Urothelium cell line (cell line): ENCODE results near the gene RAB36.

ENCODE experiments used
- DNase-seq: peaks from one replicate; pipeline ENCODE4 v3.0.0; 2011; ENCODE audit warnings: low spot score, mixed read lengths
- FAIRE-seq: peaks from 2 replicates; lab custom pipeline; 2011; peaks lifted over from hg19 to GRCh38; lab: Jason Lieb, UNC

The RAB36 gene

DNA sequence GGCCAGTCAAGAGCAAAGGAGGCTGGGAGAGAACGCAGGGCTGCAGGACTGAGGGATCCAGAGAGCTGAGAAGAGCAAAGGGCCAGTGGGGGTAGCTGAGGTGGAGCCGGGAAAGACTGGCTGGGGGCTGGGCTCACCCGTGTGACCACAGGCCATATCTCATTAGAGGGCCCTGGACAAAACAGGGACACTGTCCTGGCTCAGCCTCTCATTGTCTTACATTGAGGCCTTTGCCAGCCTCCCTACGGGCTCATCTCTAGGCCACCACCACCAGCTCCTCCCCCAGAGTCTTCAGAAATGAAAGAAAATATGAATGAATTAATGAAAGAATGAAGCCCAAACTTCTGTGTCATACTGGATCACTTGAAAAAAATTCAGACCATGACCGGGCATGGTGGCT, 9.2 kb downstream of the RAB36 start:
- no peak for FAIRE-seq
- no peak for DNase-seq

DNA sequence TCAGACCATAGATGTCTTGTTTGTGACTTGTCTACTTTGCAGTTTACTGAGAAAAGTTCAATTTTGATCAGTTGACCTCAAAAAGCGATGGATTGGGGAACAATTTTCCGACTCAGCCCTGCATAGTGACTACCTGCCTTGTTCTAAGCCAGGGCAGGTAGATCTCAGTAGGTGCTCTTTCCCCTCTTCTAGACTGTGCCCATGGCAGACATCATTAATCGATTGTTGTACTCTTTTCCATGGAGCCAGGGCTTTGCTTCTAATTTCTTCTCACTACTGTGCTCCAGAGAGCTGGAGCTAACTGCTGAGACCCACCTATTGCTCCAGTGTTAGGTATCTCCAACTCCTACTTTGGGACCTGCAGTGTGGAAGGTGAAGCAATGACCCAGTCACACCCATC, 9.9 kb downstream of the RAB36 start:
- no peak for FAIRE-seq

DNA sequence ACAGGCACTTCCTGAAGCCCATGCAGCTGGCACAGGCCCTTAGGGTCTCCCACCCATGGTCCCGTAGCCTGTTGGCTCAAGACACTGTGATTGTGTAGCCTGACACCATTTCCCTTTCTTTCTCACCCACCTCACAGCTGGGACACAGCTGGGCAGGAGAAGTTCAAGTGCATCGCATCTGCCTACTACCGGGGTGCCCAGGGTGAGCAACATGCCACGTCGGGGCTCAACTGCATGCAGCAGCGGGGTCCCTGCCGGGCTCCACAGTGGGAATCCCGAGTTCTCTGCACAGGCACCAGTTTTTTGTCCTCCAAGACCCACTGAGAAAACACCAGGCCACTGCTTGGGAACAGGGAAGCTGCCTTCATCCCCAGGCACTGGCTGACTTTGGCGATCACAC, 10.6 kb downstream of the RAB36 start:
- FAIRE-seq (peak; percentile 75), DNase-seq (no peak)

More for the DNA sequence above, 9.9 kb downstream of the RAB36 start:
- DNase-seq: no peak

DNA sequence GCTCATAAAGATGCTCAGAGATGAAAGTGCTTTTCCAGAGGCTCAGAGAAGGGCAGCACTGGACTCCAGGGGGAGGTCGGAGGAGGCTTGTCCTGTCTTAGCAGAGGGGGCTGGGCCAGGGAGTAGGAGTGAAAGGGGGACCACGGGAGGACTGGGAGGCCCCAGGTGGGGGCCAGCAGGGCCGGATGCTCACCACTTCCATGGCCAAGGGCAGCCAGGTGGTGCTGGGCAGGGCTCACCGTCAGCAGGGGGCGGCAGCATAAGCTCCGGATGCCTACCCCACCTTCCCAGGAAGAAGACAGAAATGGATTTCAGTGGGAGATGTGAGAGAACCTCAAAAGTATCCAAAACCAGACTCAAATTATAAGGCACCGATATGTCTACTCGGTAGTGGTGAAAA, 11.0 kb downstream of the RAB36 start:
- FAIRE-seq: no peak
- DNase-seq: no peak

DNA sequence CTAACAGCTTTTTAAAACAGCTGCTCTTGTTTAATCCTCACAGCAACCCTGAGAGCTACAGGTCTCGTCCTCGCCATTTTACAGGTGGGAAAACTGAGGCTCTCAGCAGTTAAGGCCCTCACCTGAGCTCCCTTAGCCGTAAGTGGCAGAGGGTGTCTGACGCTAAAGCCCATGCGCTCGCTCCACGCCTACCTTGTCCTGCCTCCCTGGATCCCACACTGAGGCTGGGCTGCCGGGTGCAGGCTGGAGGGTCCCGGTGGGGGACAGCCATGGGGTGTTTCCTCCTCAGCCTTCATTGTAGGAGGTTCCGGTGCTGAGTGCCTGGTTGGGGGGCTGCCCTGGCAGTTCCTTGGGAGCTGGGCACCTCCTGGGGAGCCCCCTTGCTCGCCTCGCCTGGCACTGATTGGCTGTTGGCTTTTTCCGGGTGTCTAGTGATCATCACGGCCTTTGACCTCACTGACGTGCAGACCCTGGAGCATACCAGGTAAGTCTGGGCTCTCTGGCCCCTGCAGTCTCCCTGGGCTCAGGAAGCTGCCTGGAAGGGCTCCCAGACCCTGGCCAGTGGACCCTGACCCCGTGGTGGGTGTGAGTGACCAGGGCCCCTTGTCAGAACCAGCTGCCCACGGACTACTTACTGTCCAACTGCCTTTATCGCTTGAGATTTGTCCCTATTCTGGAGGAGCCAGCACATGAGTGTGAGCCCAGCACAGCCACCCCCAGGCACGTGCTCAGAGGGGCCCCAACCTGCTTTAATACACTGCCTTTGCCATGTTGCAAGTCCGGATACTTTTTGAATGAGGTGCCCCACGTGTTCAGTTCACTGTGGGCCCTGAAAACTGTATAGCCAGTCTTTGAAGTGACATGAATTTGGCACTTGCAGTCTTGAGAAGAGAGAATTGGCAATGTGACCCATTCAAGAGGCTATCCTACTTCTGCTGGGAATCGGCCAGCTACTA, 12.6 kb downstream of the RAB36 start:
- FAIRE-seq: no peak

DNA sequence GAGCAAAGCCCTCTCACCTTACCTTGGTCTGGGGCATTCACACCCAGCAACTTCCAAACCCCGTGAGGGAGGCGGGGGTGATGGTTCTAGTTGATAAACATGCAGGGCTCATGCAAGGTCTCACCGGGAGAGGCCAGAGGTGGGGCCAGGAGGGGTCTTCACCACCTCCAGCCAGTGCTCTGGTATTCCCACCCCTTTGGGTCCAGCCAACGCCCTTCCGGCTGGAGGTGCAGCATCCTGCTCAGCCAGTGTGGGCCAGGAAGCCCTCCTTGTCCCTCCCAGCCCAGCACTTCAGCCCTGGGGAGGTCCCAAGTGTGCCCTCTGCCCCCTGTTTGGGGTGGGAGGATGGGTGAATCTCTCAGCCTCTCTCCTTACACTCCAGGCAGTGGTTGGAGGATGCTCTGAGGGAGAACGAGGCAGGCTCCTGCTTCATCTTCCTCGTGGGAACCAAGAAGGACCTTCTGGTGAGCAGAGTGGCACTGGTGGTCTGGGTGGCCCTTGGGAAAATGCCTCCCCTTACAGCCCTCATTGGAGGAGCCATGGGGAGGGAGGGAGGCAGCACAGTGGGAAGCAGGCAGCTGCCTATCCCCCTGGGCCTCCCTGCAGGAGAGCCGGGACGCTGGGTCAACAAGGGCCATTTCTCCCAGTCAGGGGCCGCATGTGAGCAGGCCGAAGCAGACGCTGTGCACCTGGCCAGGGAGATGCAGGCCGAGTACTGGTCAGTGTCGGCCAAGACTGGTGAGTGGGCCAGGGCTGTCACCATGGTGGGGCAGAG, 13.4 kb downstream of the RAB36 start:
- DNase-seq (no peak), FAIRE-seq (peak; percentile 48)

More for the DNA sequence above, 12.6 kb downstream of the RAB36 start:
- DNase-seq: no peak

DNA sequence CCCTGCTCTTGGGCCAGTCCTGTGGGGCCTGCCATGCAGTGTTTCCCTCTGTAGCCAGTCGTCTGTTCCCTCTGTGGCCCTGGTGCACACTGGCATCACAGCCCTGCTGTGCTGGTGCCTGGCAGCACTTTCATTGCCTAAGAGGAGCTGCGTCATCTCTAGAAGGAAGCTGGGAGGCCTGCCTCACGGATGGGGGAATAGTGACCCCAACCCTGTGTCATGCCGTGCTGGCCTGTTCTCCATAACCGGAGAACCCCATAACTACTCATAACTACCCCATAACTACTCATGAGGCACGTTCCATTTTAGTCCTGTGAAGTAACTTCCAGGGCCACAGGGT, 14.0 kb downstream of the RAB36 start:
- no peak for DNase-seq
- FAIRE-seq: no peak

DNA sequence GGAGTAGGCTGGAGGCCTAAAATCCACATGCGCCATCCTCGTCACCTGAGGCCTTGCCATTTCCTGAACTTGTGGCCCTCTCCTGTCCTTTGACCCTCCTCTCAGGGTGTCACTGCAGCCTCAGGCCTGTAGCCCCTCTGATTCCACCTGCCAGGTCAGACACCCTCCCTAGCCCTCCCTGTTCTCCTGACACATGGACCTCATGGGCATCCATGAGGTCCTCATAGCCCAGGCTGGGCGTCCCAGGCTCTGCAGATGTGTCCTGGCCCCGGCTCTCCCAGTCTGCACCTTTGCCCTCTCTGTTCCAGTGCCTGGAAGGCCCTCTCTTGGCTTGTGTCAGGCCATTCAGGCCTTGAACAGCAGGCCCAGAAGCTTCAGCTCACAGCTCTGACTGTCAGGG, 15.8 kb downstream of the RAB36 start:
- DNase-seq (no peak), FAIRE-seq (no peak)

DNA sequence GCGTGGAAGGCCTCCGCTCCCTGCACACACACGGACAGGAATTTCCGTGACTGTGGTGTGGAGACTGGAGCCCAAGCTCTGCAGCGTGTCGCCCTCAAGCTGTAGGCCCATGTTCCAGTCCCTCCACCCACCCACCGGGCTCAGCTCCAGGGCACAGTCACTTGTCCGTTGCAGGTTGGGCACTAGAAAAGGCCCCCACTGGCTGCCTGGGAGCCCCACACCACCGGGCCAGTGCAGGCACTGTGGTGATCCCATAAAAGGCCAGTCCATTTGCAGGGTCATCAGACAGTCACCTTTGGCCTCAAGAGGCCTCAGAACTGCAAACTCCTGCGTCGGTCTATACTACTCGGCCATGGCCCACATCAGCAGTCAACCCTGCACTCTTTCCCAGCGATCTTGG, 16.3 kb downstream of the RAB36 start:
- FAIRE-seq (no peak), DNase-seq (no peak)

DNA sequence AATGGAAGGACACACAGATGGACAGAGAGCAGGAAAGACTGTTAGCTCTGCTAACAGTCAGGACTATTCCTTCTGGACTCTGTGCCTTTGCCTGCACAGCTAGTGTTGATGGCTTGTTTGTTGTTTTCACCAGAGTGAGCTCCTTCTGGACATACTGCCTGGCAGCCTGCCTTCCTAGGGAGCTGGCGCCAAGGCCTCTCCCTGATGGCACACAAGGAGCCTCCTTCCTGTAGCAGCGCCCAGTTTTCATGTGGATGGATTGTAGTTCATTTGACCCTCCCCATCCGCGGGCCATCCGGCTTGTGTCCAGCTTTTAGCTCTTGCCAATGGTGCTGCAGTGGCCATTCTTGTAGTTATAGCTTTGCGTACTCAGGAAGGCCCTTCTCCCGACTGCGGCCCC, 18.4 kb downstream of the RAB36 start:
- DNase-seq: no peak
- peak; percentile 50 for FAIRE-seq

DNA sequence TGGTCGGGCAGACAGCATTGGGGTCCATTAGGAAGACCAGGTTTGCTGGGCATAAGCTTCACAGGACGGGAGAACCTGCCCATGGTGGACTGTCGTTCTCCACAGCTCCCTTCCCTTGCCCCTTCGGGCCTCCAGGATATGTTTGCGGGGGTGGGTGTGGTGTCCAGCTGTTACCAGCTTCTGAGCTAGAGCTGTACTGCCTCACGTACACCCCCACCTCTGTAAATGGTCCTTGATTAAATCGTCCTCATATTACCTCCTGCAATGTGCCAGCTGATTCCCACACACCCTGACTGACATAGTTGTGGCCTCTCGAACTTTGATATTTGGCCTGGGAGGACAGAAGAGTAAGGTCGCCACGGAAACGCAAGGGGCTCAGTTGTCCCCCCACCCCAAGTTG, 18.8 kb downstream of the RAB36 start:
- DNase-seq (no peak), FAIRE-seq (peak; percentile 71)

DNA sequence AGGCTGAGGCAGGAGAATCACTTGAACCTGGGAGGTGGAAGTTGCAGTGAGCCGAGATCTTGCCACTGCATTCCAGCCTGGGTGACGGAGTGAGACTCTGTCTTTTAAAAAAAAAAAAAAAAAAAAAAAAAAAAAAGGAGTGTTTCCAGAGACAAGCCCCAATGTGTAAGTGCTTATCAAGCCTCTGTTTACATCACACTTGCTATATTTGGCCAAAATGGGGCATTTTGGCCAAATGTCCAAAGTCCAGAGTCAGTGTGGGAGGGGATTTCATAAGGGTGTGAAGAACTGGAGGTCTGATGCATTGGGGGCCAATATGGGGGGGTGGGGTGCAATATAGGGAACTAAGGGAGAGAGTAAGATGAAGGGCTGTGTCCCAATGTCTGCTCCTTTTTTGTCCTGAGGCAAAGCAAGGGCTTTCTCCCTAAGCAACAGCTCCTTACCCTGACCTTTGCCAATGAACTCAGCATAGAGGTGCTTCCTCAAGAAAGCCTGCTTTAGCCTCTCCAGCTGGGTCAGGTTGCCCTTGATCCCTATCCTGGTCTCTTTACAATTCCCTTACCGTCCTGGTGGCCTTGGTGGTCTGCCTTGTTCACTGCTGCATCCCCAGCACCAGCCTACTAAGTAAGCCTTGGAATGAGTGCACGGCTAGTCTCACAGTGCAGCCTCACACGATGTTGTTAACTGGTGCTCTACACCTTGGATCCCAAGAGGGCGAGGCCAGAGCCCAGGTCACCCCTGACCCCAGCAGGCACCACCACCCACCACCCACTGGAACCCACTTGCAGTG, 21.0 kb downstream of the RAB36 start:
- no peak for DNase-seq
- no peak for FAIRE-seq

DNA sequence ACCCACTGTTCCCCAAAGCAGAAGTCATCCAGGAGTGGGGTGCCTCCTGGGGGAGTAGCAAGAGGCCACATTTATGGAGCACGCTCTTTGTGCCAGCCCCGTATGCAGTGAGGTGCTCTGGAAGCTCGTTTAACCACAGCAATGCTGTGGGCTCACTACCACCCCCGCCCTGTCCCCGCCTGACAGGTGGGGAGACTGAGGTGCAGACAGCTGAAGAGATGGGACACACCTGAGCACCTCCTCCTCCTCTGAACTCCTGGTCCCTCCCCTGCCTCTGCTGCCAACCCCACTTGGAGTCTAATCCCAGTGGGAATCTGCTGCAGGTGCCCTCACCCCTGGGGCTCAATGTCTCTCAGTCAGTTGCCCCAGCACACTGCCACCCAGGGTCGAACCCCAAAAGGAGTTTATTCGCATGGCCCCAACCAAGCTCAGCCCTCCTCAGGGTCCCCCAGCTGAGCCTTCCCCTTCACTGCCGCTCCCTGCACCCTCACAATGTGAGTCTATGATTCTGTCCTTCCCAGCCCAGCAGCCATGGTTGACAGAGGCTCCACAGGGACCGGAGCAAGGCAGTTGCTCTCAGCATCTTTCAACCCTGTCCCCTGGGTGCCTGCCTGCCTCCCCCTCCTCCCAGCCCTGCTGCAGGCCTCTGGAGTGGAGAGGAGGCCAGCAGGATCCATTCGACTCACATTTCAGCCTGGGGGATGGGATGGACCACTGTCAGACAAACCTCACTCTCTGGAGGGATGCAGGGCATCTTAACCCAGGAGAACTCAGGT, 21.8 kb downstream of the RAB36 start:
- DNase-seq (no peak), FAIRE-seq (no peak)

DNA sequence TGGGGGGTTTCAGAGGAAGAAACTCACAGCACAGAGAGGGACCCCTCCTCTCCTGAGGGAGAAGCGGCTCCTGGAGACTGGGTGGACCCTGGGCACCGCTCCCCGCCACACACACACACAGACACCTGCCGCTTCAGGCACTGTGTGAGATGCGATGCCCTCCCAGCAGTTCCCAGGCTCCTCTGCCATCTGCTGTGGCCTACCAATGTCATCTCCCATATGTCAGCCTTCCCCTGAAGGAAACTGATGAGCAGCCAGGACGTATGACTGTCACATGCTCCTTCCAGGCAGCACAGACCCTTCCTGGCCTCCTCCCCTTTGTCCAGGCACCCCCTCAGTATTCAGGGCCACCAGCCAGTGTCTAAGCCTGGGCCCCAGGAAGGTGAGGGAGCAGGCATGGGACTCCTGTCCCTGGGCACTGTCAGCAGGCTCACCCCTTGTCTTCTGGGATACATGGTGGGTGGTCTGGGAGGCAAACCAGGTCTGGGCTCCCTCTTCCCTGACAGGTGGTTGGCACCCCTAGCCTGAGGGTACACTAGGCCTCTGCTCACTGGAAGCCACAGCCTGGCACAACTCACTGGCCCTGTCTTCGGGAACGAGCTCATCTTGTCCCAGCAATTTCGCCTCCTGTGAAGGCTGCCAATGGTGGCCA, 23.2 kb downstream of the RAB36 start:
- DNase-seq (no peak), FAIRE-seq (no peak)

DNA sequence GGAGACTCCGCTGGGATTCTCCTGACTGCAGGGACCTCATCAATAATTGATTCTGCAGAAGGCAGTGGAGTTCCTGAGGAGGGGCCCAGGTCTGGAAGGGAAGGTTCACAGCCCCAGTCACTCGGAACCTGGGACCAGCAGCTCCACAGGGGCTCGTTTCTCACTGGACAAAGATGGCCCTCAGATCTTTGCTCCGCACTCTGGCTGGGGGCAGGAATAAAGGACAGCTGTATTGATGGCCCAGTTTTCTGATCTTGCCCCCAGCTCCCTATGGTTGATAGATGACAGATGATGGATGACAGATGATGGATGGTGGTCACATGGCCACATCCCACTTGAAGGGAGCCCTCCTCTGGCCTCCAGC, 23.7 kb downstream of the RAB36 start:
- FAIRE-seq: no peak
- DNase-seq: no peak

DNA sequence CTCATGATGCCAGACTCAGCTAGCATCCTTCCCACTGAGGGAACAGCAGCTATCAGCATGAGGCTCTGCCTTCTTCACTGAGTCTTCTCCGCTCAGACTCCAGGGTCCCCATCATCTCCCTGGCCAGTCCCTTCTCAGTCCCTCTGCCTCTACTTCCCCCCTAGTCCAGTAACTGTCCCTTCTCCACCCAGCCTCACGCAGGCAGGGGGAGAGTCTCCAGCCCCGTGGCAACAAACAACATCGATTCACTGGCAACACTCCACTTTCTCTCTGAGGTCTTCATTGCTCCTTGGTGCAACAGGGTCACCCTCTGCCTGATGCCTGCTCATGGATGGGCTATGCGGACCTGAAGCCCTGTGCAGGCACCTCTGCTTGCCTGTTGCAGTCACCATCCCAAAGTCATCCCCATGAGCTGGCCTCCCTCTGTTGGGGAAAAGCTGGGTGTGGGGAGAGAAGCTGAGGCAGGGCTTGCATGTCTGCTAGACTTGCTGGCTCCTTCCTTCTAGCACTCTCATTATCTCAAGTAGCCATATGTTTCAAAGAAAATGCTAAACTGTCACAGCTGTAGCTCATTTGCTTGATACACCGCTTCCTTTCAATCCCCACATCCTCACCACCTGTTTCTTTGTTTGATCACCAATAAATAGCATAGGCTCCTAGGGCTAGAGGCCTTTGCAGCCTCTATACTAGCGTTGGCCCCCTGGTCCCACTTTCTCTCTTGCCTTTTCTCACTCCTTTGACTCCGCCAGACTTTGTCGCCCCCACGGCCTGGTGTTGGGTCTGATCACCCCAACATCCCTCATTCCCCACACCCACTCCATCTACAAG, 30.8 kb downstream of the RAB36 start:
- no peak for FAIRE-seq
- DNase-seq: no peak

DNA sequence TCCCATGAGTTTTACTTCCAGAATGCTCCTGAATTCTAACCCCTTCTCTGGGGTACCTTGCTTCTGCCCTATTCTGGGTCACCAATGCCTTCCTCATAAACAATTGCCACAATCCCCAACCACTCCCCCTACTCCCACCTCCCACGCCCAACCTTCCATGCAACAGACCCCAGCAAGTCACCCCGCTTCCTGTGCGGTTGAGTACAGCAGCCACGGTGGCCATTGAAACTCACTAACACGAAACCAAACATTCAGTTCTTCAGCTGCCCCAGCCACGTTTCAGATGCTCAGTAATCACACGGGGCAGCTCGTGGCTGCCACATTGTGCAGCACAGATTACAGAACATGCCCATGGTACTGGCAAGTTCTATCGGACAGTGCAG, 31.4 kb downstream of the RAB36 start:
- DNase-seq: no peak
- no peak for FAIRE-seq

DNA sequence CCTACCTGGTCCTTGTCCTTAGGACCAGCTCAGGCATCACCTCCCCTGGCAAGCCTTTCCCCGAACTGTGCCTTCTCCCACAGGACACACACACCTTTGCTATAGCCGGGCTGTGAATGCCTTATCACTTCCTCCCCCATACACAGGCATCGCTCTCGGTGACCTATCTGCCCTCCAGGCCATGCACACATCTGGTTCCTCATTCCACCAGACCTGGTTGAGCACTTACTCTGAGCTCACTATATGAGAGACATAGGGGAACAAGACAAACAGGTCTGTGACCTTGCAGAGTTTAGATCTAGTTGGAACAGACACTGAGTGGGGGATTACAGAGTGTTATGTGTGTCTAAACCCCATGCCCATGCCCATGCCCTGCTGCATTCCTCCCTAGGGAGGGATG, 31.9 kb downstream of the RAB36 start:
- FAIRE-seq: no peak

DNA sequence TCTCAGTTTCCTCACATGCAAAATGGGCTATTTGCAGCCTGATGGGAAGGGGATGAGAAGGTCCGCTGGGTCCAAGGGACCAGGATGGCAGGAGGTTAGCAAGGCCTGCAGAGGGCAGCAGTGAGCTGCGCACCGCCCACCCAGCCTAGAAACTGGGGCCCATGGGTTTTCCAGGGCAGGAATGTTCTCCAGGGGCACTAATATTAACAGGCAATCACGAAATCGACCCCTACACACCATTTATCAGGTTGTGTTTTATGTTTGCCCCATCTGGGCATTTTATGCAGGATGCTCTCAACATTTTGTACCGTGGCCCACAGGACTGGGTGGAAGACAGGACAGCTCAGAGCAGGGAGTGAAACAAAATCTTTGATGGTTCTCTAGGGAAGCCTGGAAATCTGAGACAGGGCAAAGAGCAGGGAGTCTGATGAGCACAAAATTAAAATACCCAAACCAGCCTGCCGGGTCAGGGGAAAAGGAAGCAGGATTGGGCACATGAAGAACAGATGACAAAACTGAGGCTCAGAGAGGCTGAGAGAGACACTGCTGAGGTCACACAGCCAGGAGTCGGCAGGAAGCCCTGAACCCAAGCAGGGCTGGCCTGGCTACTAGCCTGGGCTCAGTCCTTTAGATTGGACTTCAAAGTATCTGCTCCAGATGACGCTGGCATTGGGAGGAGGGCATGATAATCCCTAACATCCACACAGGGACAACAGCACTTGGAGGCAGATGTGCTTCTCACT, 33.4 kb downstream of the RAB36 start:
- peak; percentile 82 for DNase-seq
- no peak for FAIRE-seq

More for the DNA sequence above, 31.9 kb downstream of the RAB36 start:
- no peak for DNase-seq
